Astrocyte (in vitro differentiated cells and primary cell): Measurements from ENCODE around the gene PELI1.

Experiments used
- CTCF ChIP-seq: IDR thresholded peaks from 2 replicates; pipeline ENCODE4 v1.5.1; 2011; ENCODE audit warnings: low read depth, mild to moderate bottlenecking, inconsistent platforms, low read length, moderate library complexity; ENCODE audit not compliant: insufficient read depth
- EZH2 ChIP-seq: IDR thresholded peaks from 2 replicates; pipeline ENCODE4 v1.6.1; 2012; ENCODE audit warnings: mild to moderate bottlenecking, low read length, inconsistent platforms; ENCODE audit not compliant: insufficient read depth

GRCh38 chr2:64093341-64093740 is 50.9 kb downstream of the PELI1 start:
- TF ChIP-seq CTCF: no peak
- no peak for TF ChIP-seq EZH2
